ENCODE measurements around the gene UBE2O.

DNA sequence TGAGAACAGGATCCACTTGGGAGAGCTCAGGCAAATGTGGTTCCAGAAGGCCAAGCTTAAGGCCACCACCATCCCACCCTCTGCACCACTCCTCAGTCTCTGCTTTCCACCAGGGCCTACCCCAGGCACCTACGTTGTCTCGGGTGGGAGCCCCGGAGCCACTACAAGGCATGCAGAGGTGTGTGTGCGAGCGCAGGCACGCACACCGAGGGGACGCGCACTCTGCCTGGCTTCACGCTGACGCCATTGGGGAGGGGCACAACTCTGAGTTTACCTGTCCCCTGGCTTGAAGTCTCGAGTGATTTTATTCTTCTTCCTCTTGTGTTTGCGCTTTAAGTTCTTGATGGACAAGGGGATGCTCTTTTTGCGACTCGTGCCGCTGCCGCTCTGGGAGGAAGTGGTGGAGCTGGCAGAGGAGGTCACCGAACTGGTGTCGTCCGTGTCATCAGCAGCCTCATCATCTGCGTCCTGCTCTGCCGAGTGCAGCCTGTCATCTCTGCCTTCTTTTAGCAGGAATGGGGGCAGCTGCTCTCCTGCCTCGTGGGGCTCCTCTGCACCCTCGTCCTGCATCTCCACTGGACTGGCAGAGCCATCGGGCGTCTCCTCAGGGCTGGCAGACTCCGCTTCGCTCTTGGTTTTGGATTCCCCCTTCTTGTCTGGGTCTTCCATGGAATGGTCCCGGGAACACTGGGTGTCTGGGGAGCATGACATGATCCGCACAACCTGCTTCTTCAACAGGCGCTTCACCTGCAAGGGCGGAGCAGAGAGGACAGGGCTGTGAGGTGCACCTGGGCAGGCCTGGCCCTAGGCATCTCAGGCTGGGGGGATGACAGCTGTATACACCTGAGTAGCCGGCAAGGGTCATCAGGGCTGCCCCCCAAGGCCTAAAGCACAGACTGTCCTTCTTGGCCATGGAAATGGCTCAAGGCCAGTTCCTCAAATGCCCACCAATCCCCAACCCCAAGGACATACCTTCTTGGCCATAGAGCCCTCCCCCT, 53.5 kb downstream of the UBE2O start:
- TF ChIP-seq, protein P1, sequence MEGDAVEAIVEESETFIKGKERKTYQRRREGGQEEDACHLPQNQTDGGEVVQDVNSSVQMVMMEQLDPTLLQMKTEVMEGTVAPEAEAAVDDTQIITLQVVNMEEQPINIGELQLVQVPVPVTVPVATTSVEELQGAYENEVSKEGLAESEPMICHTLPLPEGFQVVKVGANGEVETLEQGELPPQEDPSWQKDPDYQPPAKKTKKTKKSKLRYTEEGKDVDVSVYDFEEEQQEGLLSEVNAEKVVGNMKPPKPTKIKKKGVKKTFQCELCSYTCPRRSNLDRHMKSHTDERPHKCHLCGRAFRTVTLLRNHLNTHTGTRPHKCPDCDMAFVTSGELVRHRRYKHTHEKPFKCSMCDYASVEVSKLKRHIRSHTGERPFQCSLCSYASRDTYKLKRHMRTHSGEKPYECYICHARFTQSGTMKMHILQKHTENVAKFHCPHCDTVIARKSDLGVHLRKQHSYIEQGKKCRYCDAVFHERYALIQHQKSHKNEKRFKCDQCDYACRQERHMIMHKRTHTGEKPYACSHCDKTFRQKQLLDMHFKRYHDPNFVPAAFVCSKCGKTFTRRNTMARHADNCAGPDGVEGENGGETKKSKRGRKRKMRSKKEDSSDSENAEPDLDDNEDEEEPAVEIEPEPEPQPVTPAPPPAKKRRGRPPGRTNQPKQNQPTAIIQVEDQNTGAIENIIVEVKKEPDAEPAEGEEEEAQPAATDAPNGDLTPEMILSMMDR (IDR thresholded peaks at IDR 0.05 in 8 of 11, conservative IDR thresholded peaks at IDR 0.05 in 3 of 11): peak in 1 of 11 experiments; percentile 8
- TF ChIP-seq POLR2A (IDR thresholded peaks at IDR 0.05): no peak

Data from spleen (tissue), 7 donors.